Endothelial cell of umbilical vein (primary cell): ENCODE results near the gene LYPD5. TPM values are rescaled to one million over a fixed set of nuclear protein-coding genes. Genes with fewer than 3 reads are reported as not detected.

Experiments used
- BruUV-seq: library from RNA; stranded (reverse); fragments of 400-500 nt; replicated peaks from 2 replicates; lab custom pipeline; 2021; lab: Mats Ljungman, UMichigan
- CTCF ChIA-PET: fragments of 300-600, 350-600 bp; sonication (Branson Sonifier 250); formaldehyde crosslinking; loops from one replicate; lab custom pipeline; 2021; ENCODE audit warnings: antibody characterized with exemption, inconsistent platforms; lab: Charles Lee
- POLR2A ChIA-PET: fragments of 300-600, 350-600 bp; sonication (Branson Sonifier 250); formaldehyde crosslinking; loops from one replicate; lab custom pipeline; 2021; ENCODE audit warnings: antibody characterized with exemption, inconsistent platforms; lab: Charles Lee
- DNase-seq: peaks from one replicate; pipeline ENCODE4 v3.0.0-alpha.2; 2011; ENCODE audit warnings: low read depth, low spot score
- FAIRE-seq: peaks from 2 replicates; lab custom pipeline; 2011; peaks lifted over from hg19 to GRCh38; lab: Jason Lieb, UNC
- H2AFZ ChIP-seq: 2 replicates; pipeline ENCODE4 v1.6.0; 2012; ENCODE audit warnings: low read depth, low read length, control low read depth, inconsistent platforms
- H3K27ac ChIP-seq: 2 replicates; pipeline ENCODE4 v1.5.1; 2011; ENCODE audit warnings: low read depth, mild to moderate bottlenecking, control low read depth, low read length, moderate library complexity; ENCODE audit not compliant: insufficient read depth
- H3K27me3 ChIP-seq, 2 experiments: 2 replicates each; pipeline versions ENCODE4 v1.6.0 to v1.6.1; 2011; ENCODE audit warnings: low read length in 2 of 2, mixed read lengths in 1 of 2; ENCODE audit not compliant: control insufficient read depth in 2 of 2, insufficient read depth in 2 of 2
- H3K36me3 ChIP-seq, 2 experiments: 2 replicates in 1 of 2; 3 replicates in 1 of 2; pipeline ENCODE4 v1.5.1; 2011; ENCODE audit warnings: low read length in 2 of 2, mild to moderate bottlenecking in 1 of 2, moderate library complexity in 1 of 2; ENCODE audit not compliant: control insufficient read depth in 2 of 2, insufficient read depth in 2 of 2; ENCODE audit errors: extremely low read depth in 1 of 2
- H3K4me1 ChIP-seq: 3 replicates; pipeline ENCODE4 v1.5.1; 2011; ENCODE audit warnings: mild to moderate bottlenecking, low read length; ENCODE audit not compliant: control insufficient read depth, insufficient read depth; ENCODE audit errors: extremely low read depth
- H3K4me2 ChIP-seq: 2 replicates; pipeline ENCODE4 v1.6.1; 2011; ENCODE audit warnings: low read length, control low read depth, mixed read lengths; ENCODE audit not compliant: insufficient read depth
- H3K4me3 ChIP-seq, 3 experiments: fragments of 200-600 bp in 1 of 3; sonication (generic), shearing (Covaris generic) in 1 of 3; replicated peaks in 1 of 3; 2 replicates each; pipeline ENCODE4 v1.5.1; 2011 to 2016; ENCODE audit warnings: control low read depth in 3 of 3, low read length in 3 of 3, mild to moderate bottlenecking in 2 of 3, inconsistent platforms in 1 of 3, low read depth in 1 of 3, moderate library complexity in 1 of 3; ENCODE audit not compliant: insufficient read depth in 1 of 3
- H3K79me2 ChIP-seq: 2 replicates; pipeline ENCODE4 v1.6.0; 2012; ENCODE audit warnings: low read length, inconsistent platforms; ENCODE audit not compliant: control insufficient read depth, insufficient read depth
- H3K9ac ChIP-seq: replicated peaks from 2 replicates; pipeline ENCODE3; 2011; ENCODE audit warnings: low read length, control low read depth; ENCODE audit not compliant: insufficient read depth; ENCODE audit errors: extremely low read depth
- H3K9me1 ChIP-seq: replicated peaks from 3 replicates; pipeline ENCODE4 v1.6.0; 2011; ENCODE audit warnings: mild to moderate bottlenecking, low read length; ENCODE audit not compliant: control insufficient read depth, insufficient read depth; ENCODE audit errors: extremely low read depth
- H3K9me3 ChIP-seq: replicated peaks from 2 replicates; pipeline ENCODE4 v1.5.1; 2012; ENCODE audit warnings: low read length, inconsistent platforms; ENCODE audit not compliant: control insufficient read depth, insufficient read depth
- H4K20me1 ChIP-seq: replicated peaks from 2 replicates; pipeline ENCODE3; 2011; ENCODE audit warnings: mild to moderate bottlenecking, low read length; ENCODE audit not compliant: control insufficient read depth, insufficient read depth; ENCODE audit errors: extremely low read depth
- CTCF ChIP-seq, 2 donors: IDR thresholded peaks; 1 replicate in 1 of 2; 2 replicates in 1 of 2; pipeline ENCODE4 v1.5.1; 2011; ENCODE audit warnings: low read length in 2 of 2, mild to moderate bottlenecking in 2 of 2, moderate library complexity in 2 of 2, control low read depth in 1 of 2, inconsistent platforms in 1 of 2, low read depth in 1 of 2; ENCODE audit not compliant: insufficient read depth in 1 of 2; ENCODE audit errors: extremely low read depth in 1 of 2
- FOS ChIP-seq: IDR thresholded peaks from 2 replicates; pipeline ENCODE4 v1.6.1; 2011; ENCODE audit warnings: mild to moderate bottlenecking, low read length, moderate library complexity, borderline replicate concordance; ENCODE audit not compliant: insufficient read depth
- JUN ChIP-seq: IDR thresholded peaks from 2 replicates; pipeline ENCODE4 v1.6.1; 2011; ENCODE audit warnings: borderline replicate concordance, low read depth; ENCODE audit not compliant: insufficient read length, insufficient read depth
- MAX ChIP-seq: IDR thresholded peaks from 2 replicates; pipeline ENCODE4 v1.6.1; 2011; ENCODE audit not compliant: insufficient read depth, insufficient read length
- MYC ChIP-seq: IDR thresholded peaks from one replicate; pipeline ENCODE4 v1.6.1; 2011; ENCODE audit warnings: mild to moderate bottlenecking, low read depth, low read length
- POLR2A ChIP-seq: IDR thresholded peaks from 2 replicates; pipeline ENCODE4 v1.6.1; 2012; ENCODE audit warnings: low read depth, mild to moderate bottlenecking, control low read depth, low read length
- POLR2AphosphoS5 ChIP-seq: IDR thresholded peaks from 2 replicates; pipeline ENCODE4 v1.6.1; 2012; ENCODE audit warnings: low read depth, mild to moderate bottlenecking, control low read depth, low read length, moderate library complexity; ENCODE audit not compliant: insufficient read depth
- dilution Hi-C: fragments of 300-500 bp; cut with MboI; formaldehyde crosslinking; loops from one replicate; pipeline ENCODE4 v1.15.0; 2019; ENCODE audit warnings: low sequenced_read_pairs; ENCODE audit not compliant: extremely low pct_ligation_motif_present
- intact Hi-C: fragments of 100-400 bp; cut with micrococcal nuclease; formaldehyde crosslinking; loops from one replicate; pipeline ENCODE4 v1.10.0; 2022
- polyA plus RNA-seq, 4 experiments: library from polyadenylated mRNA; depleted of rRNA in 3 of 4; stranded (reverse) in 3 of 4; unstranded in 1 of 4; fragments of >200 nt; gene quantifications; 2 replicates each; pipeline versions ENCODE4 v1.2.1 to v1.2.3, GENCODE V29; 2011 to 2012; ENCODE audit warnings: missing spikeins in 1 of 4
- total RNA-seq: library from RNA; stranded (reverse); gene quantifications from 2 replicates; pipeline ENCODE4 v1.2.3, GENCODE V29; 2021

The LYPD5 gene
- total and polyA plus RNA-seq, 2 donors (not counting 3 experiments of a cell fraction or from before 2014, with no cell fraction given): 0.28 TPM; not detected in 1

GRCh38 chr19:43782689-43783231 lies 19.5 kb downstream of the LYPD5 start:
- ChIA-PET POLR2A (no interaction called here), CTCF (interaction anchor here (1.0 kb wide), 1 partner anchor 37 kb away, joined by 3 read pairs; no protein-coding TSS in a partner anchor)
- TF ChIP-seq JUN: no peak
- TF ChIP-seq MAX: no peak
- H3K4me3 ChIP-seq: no peak overlapping the region
- dilution Hi-C loops (no loop called here), intact Hi-C loops (no loop called here)
- H3K4me1 ChIP-seq: peaks cover 26% of the 10 kb centered on the region
- H3K9ac ChIP-seq: no peak overlapping the region
- DNase-seq: no peak
- H3K36me3 ChIP-seq: no peaks in the 10 kb centered on the region
- no peaks in the 10 kb centered on the region for H3K79me2 ChIP-seq
- no peak overlapping the region for H3K4me2 ChIP-seq
- H3K27ac ChIP-seq: no peak overlapping the region
- no peaks in the 10 kb centered on the region for H3K9me1 ChIP-seq
- no peaks in the 10 kb centered on the region for H3K27me3 ChIP-seq
- FAIRE-seq: no peak
- H4K20me1 ChIP-seq: no peaks in the 10 kb centered on the region
- no peaks in the 10 kb centered on the region for H3K9me3 ChIP-seq
- BruUV-seq: no TSS peak
- no peak overlapping the region for H2AFZ ChIP-seq

GRCh38 chr19:43782311-43782660 lies 20.0 kb downstream of the LYPD5 start:
- Histone ChIP-seq H2AFZ (no peak overlapping the region), H3K9me3 (no peaks in the 10 kb centered on the region), H3K4me1 (peaks cover 30% of the 10 kb centered on the region), H3K36me3 (no peaks in the 10 kb centered on the region), H3K27ac (no peak overlapping the region), H3K4me3 (no peak overlapping the region), H3K79me2 (no peaks in the 10 kb centered on the region), H3K9ac (no peak overlapping the region), H3K9me1 (no peaks in the 10 kb centered on the region), H4K20me1 (no peaks in the 10 kb centered on the region), H3K27me3 (no peaks in the 10 kb centered on the region), H3K4me2 (no peak overlapping the region)
- ChIA-PET POLR2A (no interaction called here), CTCF (interaction anchor here (1.0 kb wide), 1 partner anchor 37 kb away, joined by 3 read pairs; no protein-coding TSS in a partner anchor)
- dilution Hi-C loops (no loop called here), intact Hi-C loops (no loop called here)
- no peak for TF ChIP-seq CTCF (IDR thresholded peaks at IDR 0.05; ENCODE audit: extremely low read depth in 1 of 2, insufficient read depth in 1 of 2, low read depth in 1 of 2, low read length in 2 of 2)
- TF ChIP-seq POLR2AphosphoS5: no peak
- no peak for TF ChIP-seq MAX
- TF ChIP-seq POLR2A: no peak
- no peak for TF ChIP-seq MYC
- no peak for TF ChIP-seq FOS
- TF ChIP-seq JUN: no peak
- no peak for DNase-seq
- no peak for FAIRE-seq
- BruUV-seq: no TSS peak
